HEK293 (cell line): ENCODE results near the gene NEK9.

Experiments
- MYNN ChIP-seq: fragments of 450-650 bp; formaldehyde crosslinking; IDR thresholded peaks from 2 replicates; pipeline ENCODE4 v1.5.1; 2016; ENCODE audit warnings: missing biosample characterization, missing genetic modification characterization, borderline replicate concordance
- SALL2 ChIP-seq: fragments of 450-650 bp; formaldehyde crosslinking; IDR thresholded peaks from 2 replicates; pipeline ENCODE4 v1.5.0; 2017; ENCODE audit warnings: missing biosample characterization, mild to moderate bottlenecking, missing genetic modification characterization, borderline replicate concordance
- SCRT2 ChIP-seq: fragments of 450-650 bp; formaldehyde crosslinking; IDR thresholded peaks from 2 replicates; pipeline ENCODE4 v1.5.1; 2016; ENCODE audit warnings: missing biosample characterization, missing genetic modification characterization
- ZBTB21 ChIP-seq: fragments of 450-650 bp; formaldehyde crosslinking; IDR thresholded peaks from 2 replicates; pipeline ENCODE4 v1.5.1; 2017; ENCODE audit warnings: missing biosample characterization, missing genetic modification characterization
- ZEB2 ChIP-seq: fragments of 450-650 bp; formaldehyde crosslinking; IDR thresholded peaks from 2 replicates; pipeline ENCODE4 v1.5.1; 2016; ENCODE audit warnings: missing biosample characterization, missing genetic modification characterization
- ZNF146 ChIP-seq: fragments of 450-650 bp; formaldehyde crosslinking; IDR thresholded peaks from 2 replicates; pipeline ENCODE4 v1.5.1; 2016; ENCODE audit warnings: missing biosample characterization, missing genetic modification characterization
- ZNF155 ChIP-seq: fragments of 450-650 bp; formaldehyde crosslinking; IDR thresholded peaks from 2 replicates; pipeline ENCODE4 v1.5.1; 2016; ENCODE audit warnings: missing biosample characterization, missing genetic modification characterization
- ZNF157 ChIP-seq: fragments of 450-650 bp; formaldehyde crosslinking; IDR thresholded peaks from 2 replicates; pipeline ENCODE4 v1.5.1; 2016; ENCODE audit warnings: missing biosample characterization, missing genetic modification characterization
- ZNF211 ChIP-seq: fragments of 450-650 bp; formaldehyde crosslinking; IDR thresholded peaks from 2 replicates; pipeline ENCODE4 v1.5.1; 2016; ENCODE audit warnings: low read depth, missing biosample characterization, missing genetic modification characterization
- ZNF214 ChIP-seq: fragments of 450-650 bp; formaldehyde crosslinking; IDR thresholded peaks from 2 replicates; pipeline ENCODE4 v1.5.1; 2017; ENCODE audit warnings: missing biosample characterization, mild to moderate bottlenecking, missing genetic modification characterization, borderline replicate concordance
- ZNF221 ChIP-seq: fragments of 450-650 bp; formaldehyde crosslinking; IDR thresholded peaks from 2 replicates; pipeline ENCODE4 v1.5.1; 2017; ENCODE audit warnings: missing biosample characterization, missing genetic modification characterization, borderline replicate concordance
- ZNF335 ChIP-seq: fragments of 450-650 bp; formaldehyde crosslinking; conservative IDR thresholded peaks from 2 replicates; pipeline ENCODE4 v1.5.1; 2016; ENCODE audit warnings: missing biosample characterization, missing genetic modification characterization
- ZNF488 ChIP-seq: fragments of 450-650 bp; formaldehyde crosslinking; IDR thresholded peaks from 2 replicates; pipeline ENCODE4 v1.5.1; 2016; ENCODE audit warnings: missing biosample characterization, missing genetic modification characterization
- ZNF529 ChIP-seq: fragments of 450-650 bp; formaldehyde crosslinking; IDR thresholded peaks from 2 replicates; pipeline ENCODE4 v1.5.1; 2017; ENCODE audit warnings: missing genetic modification characterization, missing biosample characterization; ENCODE audit not compliant: insufficient replicate concordance
- ZNF549 ChIP-seq: fragments of 450-650 bp; IDR thresholded peaks from 2 replicates; pipeline ENCODE4 v1.5.1; 2018; ENCODE audit warnings: missing biosample characterization, missing genetic modification characterization, mild to moderate bottlenecking, inconsistent platforms, moderate library complexity
- ZNF571 ChIP-seq: fragments of 450-650 bp; formaldehyde crosslinking; IDR thresholded peaks from 2 replicates; pipeline ENCODE4 v1.5.0; 2017; ENCODE audit warnings: missing biosample characterization, missing genetic modification characterization
- ZNF600 ChIP-seq: fragments of 450-650 bp; formaldehyde crosslinking; IDR thresholded peaks from 2 replicates; pipeline ENCODE4 v1.5.1; 2016; ENCODE audit warnings: missing biosample characterization, missing genetic modification characterization
- ZNF626 ChIP-seq: fragments of 450-650 bp; sonication (Bioruptor Pico); formaldehyde crosslinking; IDR thresholded peaks from 2 replicates; pipeline ENCODE4 v1.5.1; 2018; ENCODE audit warnings: missing biosample characterization, missing genetic modification characterization, inconsistent platforms
- ZNF639 ChIP-seq: fragments of 450-650 bp; formaldehyde crosslinking; IDR thresholded peaks from 2 replicates; pipeline ENCODE4 v1.5.1; 2016; ENCODE audit warnings: missing biosample characterization, missing genetic modification characterization
- ZNF654 ChIP-seq: fragments of 450-650 bp; formaldehyde crosslinking; IDR thresholded peaks from 2 replicates; pipeline ENCODE4 v1.5.1; 2016; ENCODE audit warnings: low read depth, missing biosample characterization, missing genetic modification characterization
- ZNF658 ChIP-seq: fragments of 450-650 bp; formaldehyde crosslinking; IDR thresholded peaks from 2 replicates; pipeline ENCODE4; 2016; ENCODE audit warnings: missing biosample characterization, missing genetic modification characterization
- ZNF670 ChIP-seq: fragments of 450-650 bp; formaldehyde crosslinking; IDR thresholded peaks from 2 replicates; pipeline ENCODE4 v1.5.1; 2016; ENCODE audit warnings: missing biosample characterization, missing genetic modification characterization, low read depth
- ZNF707 ChIP-seq: fragments of 450-650 bp; formaldehyde crosslinking; IDR thresholded peaks from 2 replicates; pipeline ENCODE4 v1.5.1; 2016; ENCODE audit warnings: missing biosample characterization, missing genetic modification characterization
- ZNF76 ChIP-seq: fragments of 450-650 bp; formaldehyde crosslinking; IDR thresholded peaks from 2 replicates; pipeline ENCODE4; 2016; ENCODE audit warnings: low read depth, missing biosample characterization, missing genetic modification characterization, borderline replicate concordance
- ZNF768 ChIP-seq: fragments of 450-650 bp; formaldehyde crosslinking; IDR thresholded peaks from 2 replicates; pipeline ENCODE4 v1.5.1; 2018; ENCODE audit warnings: missing biosample characterization, mild to moderate bottlenecking, missing genetic modification characterization
- ZNF785 ChIP-seq: fragments of 450-650 bp; formaldehyde crosslinking; IDR thresholded peaks from 2 replicates; pipeline ENCODE4 v1.5.1; 2016; ENCODE audit warnings: missing biosample characterization, missing genetic modification characterization
- ZNF837 ChIP-seq: fragments of 450-650 bp; formaldehyde crosslinking; IDR thresholded peaks from 2 replicates; pipeline ENCODE4 v1.5.1; 2016; ENCODE audit warnings: missing biosample characterization, missing genetic modification characterization
- TF ChIP-seq, protein P1 (sequence below): fragments of 450-650 bp; formaldehyde crosslinking; optimal IDR thresholded peaks from 2 replicates; pipeline ENCODE3; 2016; ENCODE audit warnings: missing biosample characterization, mild to moderate bottlenecking, missing genetic modification characterization
- TF ChIP-seq, protein P2 (sequence below): fragments of 450-650 bp; IDR thresholded peaks from 2 replicates; pipeline ENCODE4 v1.5.1; 2018; ENCODE audit warnings: missing biosample characterization, missing genetic modification characterization
- TF ChIP-seq, protein P3 (sequence below): fragments of 450-650 bp; formaldehyde crosslinking; IDR thresholded peaks from 2 replicates; pipeline ENCODE4 v1.5.1; 2016; ENCODE audit warnings: missing biosample characterization, missing genetic modification characterization
- TF ChIP-seq, protein P4 (sequence below): fragments of 450-650 bp; formaldehyde crosslinking; IDR thresholded peaks from 2 replicates; pipeline ENCODE4 v1.5.1; 2017; ENCODE audit warnings: missing biosample characterization, missing genetic modification characterization

The NEK9 gene

GRCh38 chr14:75126679-75127473 lies at the start of gene NEK9 (continued):
- TF ChIP-seq, protein P1, sequence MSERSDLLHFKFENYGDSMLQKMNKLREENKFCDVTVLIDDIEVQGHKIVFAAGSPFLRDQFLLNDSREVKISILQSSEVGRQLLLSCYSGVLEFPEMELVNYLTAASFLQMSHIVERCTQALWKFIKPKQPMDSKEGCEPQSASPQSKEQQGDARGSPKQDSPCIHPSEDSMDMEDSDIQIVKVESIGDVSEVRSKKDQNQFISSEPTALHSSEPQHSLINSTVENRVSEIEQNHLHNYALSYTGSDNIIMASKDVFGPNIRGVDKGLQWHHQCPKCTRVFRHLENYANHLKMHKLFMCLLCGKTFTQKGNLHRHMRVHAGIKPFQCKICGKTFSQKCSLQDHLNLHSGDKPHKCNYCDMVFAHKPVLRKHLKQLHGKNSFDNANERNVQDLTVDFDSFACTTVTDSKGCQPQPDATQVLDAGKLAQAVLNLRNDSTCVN (tag by site-specific recombination): peak; percentile 97
- TF ChIP-seq ZNF658 (no peak), ZNF571 (tag by site-specific recombination) (no peak), ZNF335 (tag by site-specific recombination) (peak; percentile 22), ZNF146 (tag by site-specific recombination) (no peak), ZEB2 (tag by site-specific recombination) (peak; percentile 40; the same call in 1 of the 2 replicates), ZNF707 (no peak), ZNF214 (tag by site-specific recombination) (no peak), ZNF549 (tag by site-specific recombination) (no peak), ZNF626 (tag by site-specific recombination) (no peak), ZNF654 (no peak), ZNF768 (no peak), ZNF529 (tag by site-specific recombination) (no peak), ZNF488 (tag by site-specific recombination) (no peak), ZNF157 (tag by site-specific recombination) (no peak), ZNF837 (tag by site-specific recombination) (no peak), ZNF639 (tag by site-specific recombination) (peak; percentile 44), ZNF221 (tag by site-specific recombination) (no peak), ZNF155 (tag by site-specific recombination) (no peak), SCRT2 (no peak), MYNN (tag by site-specific recombination) (no peak), ZBTB21 (peak; percentile 62; the same call in 1 of the 2 replicates), SALL2 (tag by site-specific recombination) (no peak), ZNF600 (tag by site-specific recombination) (peak; percentile 69; the same call in 1 of the 2 replicates), ZNF785 (no peak), ZNF670 (tag by site-specific recombination) (no peak), ZNF76 (tag by site-specific recombination) (peak; percentile 69; the same call in 1 of the 2 replicates), ZNF211 (tag by site-specific recombination) (no peak)
- TF ChIP-seq, protein P2, sequence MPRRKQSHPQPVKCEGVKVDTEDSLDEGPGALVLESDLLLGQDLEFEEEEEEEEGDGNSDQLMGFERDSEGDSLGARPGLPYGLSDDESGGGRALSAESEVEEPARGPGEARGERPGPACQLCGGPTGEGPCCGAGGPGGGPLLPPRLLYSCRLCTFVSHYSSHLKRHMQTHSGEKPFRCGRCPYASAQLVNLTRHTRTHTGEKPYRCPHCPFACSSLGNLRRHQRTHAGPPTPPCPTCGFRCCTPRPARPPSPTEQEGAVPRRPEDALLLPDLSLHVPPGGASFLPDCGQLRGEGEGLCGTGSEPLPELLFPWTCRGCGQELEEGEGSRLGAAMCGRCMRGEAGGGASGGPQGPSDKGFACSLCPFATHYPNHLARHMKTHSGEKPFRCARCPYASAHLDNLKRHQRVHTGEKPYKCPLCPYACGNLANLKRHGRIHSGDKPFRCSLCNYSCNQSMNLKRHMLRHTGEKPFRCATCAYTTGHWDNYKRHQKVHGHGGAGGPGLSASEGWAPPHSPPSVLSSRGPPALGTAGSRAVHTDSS: no peak
- TF ChIP-seq, protein P3, sequence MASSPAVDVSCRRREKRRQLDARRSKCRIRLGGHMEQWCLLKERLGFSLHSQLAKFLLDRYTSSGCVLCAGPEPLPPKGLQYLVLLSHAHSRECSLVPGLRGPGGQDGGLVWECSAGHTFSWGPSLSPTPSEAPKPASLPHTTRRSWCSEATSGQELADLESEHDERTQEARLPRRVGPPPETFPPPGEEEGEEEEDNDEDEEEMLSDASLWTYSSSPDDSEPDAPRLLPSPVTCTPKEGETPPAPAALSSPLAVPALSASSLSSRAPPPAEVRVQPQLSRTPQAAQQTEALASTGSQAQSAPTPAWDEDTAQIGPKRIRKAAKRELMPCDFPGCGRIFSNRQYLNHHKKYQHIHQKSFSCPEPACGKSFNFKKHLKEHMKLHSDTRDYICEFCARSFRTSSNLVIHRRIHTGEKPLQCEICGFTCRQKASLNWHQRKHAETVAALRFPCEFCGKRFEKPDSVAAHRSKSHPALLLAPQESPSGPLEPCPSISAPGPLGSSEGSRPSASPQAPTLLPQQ (tag by site-specific recombination): peak; percentile 64; the same call in 1 of the 2 replicates
- TF ChIP-seq, protein P4, sequence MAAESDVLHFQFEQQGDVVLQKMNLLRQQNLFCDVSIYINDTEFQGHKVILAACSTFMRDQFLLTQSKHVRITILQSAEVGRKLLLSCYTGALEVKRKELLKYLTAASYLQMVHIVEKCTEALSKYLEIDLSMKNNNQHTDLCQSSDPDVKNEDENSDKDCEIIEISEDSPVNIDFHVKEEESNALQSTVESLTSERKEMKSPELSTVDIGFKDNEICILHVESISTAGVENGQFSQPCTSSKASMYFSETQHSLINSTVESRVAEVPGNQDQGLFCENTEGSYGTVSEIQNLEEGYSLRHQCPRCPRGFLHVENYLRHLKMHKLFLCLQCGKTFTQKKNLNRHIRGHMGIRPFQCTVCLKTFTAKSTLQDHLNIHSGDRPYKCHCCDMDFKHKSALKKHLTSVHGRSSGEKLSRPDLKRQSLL (tag by site-specific recombination): no peak
